Suprapubic skin (tissue), 3 donors: ENCODE data around the gene CTSD.

ENCODE experiments used
- POLR2A ChIP-seq, 2 donors: fragments of 450-650 bp; IDR thresholded peaks; one replicate each; pipeline ENCODE4 v1.6.1; 2017; ENCODE audit warnings: antibody characterized with exemption in 2 of 2, mild to moderate bottlenecking in 2 of 2, moderate library complexity in 2 of 2
- TF ChIP-seq, protein P1 (sequence below), 2 donors: fragments of 200-600 bp in 1 of 2; fragments of 450-650 bp in 1 of 2; sonication (generic) in 1 of 2; IDR thresholded peaks; one replicate each; pipeline ENCODE4 v1.5.1; 2016 to 2019; ENCODE audit warnings: antibody characterized with exemption in 2 of 2, mild to moderate bottlenecking in 1 of 2, moderate library complexity in 1 of 2

DNA sequence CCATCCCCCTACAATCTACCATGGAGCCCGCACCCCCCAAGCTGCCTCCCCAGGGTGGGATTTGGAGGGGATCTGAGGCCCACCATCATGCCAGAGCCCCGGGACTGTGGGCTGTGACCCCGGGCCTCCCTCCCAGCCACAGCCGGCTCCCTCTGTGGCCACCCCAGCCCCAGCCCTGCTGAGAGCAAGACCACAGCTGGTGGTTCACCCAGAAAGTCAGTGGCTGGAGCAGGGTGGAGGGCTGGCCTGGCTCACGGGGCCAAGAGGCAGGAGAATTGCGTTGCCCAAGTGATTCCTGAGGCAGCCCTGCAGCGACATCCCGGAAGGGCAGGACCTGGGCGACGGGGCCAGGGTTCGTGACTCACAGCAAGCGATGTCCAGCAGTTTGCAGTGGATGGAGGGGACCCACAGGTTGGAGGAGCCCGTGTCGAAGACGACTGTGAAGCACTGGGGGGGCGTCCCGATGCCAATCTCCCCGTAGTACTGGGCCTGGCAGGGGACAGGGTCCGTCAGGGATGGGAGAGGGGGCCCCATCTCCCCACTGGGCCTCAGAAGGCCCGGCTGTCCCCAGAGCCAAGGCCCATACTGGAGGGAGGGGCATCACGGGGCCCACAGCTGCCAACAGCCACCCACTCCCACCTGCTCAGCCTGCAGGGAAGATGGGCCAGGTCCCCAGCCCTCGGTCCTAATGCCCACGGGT, 4.4 kb downstream of the CTSD start:
- TF ChIP-seq, protein P1, sequence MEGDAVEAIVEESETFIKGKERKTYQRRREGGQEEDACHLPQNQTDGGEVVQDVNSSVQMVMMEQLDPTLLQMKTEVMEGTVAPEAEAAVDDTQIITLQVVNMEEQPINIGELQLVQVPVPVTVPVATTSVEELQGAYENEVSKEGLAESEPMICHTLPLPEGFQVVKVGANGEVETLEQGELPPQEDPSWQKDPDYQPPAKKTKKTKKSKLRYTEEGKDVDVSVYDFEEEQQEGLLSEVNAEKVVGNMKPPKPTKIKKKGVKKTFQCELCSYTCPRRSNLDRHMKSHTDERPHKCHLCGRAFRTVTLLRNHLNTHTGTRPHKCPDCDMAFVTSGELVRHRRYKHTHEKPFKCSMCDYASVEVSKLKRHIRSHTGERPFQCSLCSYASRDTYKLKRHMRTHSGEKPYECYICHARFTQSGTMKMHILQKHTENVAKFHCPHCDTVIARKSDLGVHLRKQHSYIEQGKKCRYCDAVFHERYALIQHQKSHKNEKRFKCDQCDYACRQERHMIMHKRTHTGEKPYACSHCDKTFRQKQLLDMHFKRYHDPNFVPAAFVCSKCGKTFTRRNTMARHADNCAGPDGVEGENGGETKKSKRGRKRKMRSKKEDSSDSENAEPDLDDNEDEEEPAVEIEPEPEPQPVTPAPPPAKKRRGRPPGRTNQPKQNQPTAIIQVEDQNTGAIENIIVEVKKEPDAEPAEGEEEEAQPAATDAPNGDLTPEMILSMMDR (IDR thresholded peaks at IDR 0.05) = no peak
- no peak for TF ChIP-seq POLR2A (IDR thresholded peaks at IDR 0.05)
